A673 (cell line): ENCODE data around the gene PWWP2B.

Experiments used
- CTCF ChIP-seq: fragments of 300-800, 200-600 bp; sonication (generic); conservative IDR thresholded peaks from 2 replicates; pipeline ENCODE4 v1.5.1; 2017; ENCODE audit warnings: low read depth, mild to moderate bottlenecking, antibody characterized with exemption, low read length, moderate library complexity, mixed read lengths
- EZH2 ChIP-seq: fragments of 200-600 bp; sonication (generic); IDR thresholded peaks from 2 replicates; pipeline ENCODE4 v1.6.1; 2017; ENCODE audit warnings: borderline replicate concordance, low read depth, mild to moderate bottlenecking, mixed read lengths, antibody characterized with exemption, low read length; ENCODE audit not compliant: poor library complexity, severe bottlenecking

DNA sequence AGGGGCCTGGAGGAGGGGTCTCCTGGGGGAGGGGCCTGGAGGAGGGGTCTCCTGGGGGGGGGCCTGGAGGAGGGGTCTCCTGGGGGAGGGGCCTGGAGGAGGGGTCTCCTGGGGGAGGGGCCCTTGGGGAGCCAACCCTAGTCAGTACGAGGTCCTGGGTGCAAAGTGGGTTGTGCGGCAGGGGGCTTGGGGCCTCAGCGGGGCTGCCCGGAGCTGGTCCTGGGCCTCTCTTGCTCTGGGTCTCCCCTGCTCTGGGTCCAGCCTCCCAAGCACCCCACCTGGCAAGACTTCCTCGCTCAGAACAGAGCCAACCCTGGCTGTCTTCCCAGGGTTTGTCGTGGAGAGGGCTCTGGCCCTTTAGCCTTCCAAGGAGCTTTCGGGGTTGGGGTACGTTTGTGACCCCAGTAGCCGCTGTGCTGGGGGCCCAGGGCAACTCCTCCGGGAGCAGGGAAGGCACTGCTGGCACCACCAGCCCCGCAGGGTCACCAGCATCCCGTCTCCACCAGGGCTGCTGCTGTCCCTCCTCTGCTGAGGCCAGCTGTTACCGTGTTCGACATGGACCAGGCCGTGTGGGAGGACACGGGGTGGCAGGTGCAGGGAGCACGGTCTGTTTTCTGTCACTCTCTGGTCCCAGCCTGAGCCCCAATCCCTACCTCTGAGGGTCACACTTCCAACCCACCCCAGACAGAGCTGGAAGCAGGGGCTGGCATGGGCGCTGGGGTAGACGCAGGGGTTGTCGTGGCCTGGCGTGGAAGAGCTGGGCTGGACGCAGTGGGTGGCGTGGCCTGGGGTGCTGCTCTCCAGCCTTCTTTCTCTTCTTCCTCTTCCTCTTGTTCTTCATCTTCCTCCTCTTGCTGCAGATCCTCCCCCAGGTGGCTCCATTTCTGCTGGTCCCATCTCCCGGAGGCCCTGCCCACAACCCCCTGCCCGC, 22.8 kb downstream of the PWWP2B start:
- TF ChIP-seq CTCF (no peak), EZH2 (no peak)
